Fibroblast of villous mesenchyme (primary cell): ENCODE data around the gene SLIT1. TPM values are rescaled to one million over a fixed set of nuclear protein-coding genes. Genes with fewer than 3 reads are reported as not detected.

Source experiments
- DNase-seq: peaks from one replicate; pipeline ENCODE4 v3.0.0-alpha.2; 2010; ENCODE audit warnings: low read depth
- H3K4me3 ChIP-seq: 2 replicates; pipeline ENCODE4 v1.5.1; 2011; ENCODE audit warnings: low read depth, mild to moderate bottlenecking, low read length
- CTCF ChIP-seq: IDR thresholded peaks from 2 replicates; pipeline ENCODE4 v1.5.1; 2012; ENCODE audit warnings: low read depth, mild to moderate bottlenecking, low read length; ENCODE audit not compliant: insufficient read depth
- total RNA-seq: library from RNA; depleted of rRNA; stranded (reverse); fragments of >200 nt; gene quantifications from 2 replicates; pipeline ENCODE4 v1.2.3, GENCODE V29; 2012

SLIT1 gene
- total RNA-seq, 1 donor = not detected

GRCh38 chr10:97157578-97158095, 28.1 kb downstream of the SLIT1 start:
- H3K4me3 ChIP-seq = no peak overlapping the region
- DNase-seq = no peak
- no peak for TF ChIP-seq CTCF

- DNase-seq = no peak
- no peak for TF ChIP-seq CTCF
- no peak overlapping the region for H3K4me3 ChIP-seq
These were observed 31.0 kb downstream of the SLIT1 start for GRCh38 chr10:97154781-97155180.

GRCh38 chr10:97154162-97154561, 31.6 kb downstream of the SLIT1 start:
- DNase-seq = no peak
- no peak for TF ChIP-seq CTCF
- no peak overlapping the region for H3K4me3 ChIP-seq

GRCh38 chr10:97153270-97153850, 32.4 kb downstream of the SLIT1 start:
- DNase-seq = no peak
- TF ChIP-seq CTCF = no peak
- no peak overlapping the region for H3K4me3 ChIP-seq

GRCh38 chr10:97151307-97151914, 34.3 kb downstream of the SLIT1 start:
- no peak for TF ChIP-seq CTCF
- no peak overlapping the region for H3K4me3 ChIP-seq
- no peak for DNase-seq

GRCh38 chr10:97150616-97151015, 35.1 kb downstream of the SLIT1 start:
- H3K4me3 ChIP-seq = no peak overlapping the region
- TF ChIP-seq CTCF = no peak
- DNase-seq = no peak
